ENCODE measurements around the gene PLPPR4. TPM values are rescaled to one million over a fixed set of nuclear protein-coding genes. Genes with fewer than 3 reads are reported as not detected.

PLPPR4 gene
- polyA plus RNA-seq, 1 of the 3 experiments (the other 2 are of a cell fraction): 0.61 TPM

- Histone ChIP-seq H3K4me3 (ENCODE audit: low read depth in 2 of 2, low read length in 1 of 2) (no peak overlapping the region), H3K9me3 (no peaks in the 10 kb centered on the region), H3K27ac (ENCODE audit: low read depth in 2 of 2, low read length in 1 of 2) (no peak overlapping the region), H3K36me3 (replicated peaks in 1 of 2; ENCODE audit: control insufficient read depth in 1 of 2, insufficient read depth in 2 of 2, low read length in 1 of 2) (no peaks in the 10 kb centered on the region), H2AFZ (ENCODE audit: low read depth) (no peak overlapping the region), H3K4me1 (ENCODE audit: control insufficient read depth in 1 of 2, insufficient read depth in 2 of 2, low read depth in 1 of 2, low read length in 1 of 2) (no peaks in the 10 kb centered on the region; a peak in 1 of 4 replicates), H3K9me2 (no peaks in the 10 kb centered on the region), H3F3A (replicated peaks; ENCODE audit: insufficient read depth) (no peaks in the 10 kb centered on the region), H3K79me2 (ENCODE audit: insufficient read depth) (no peaks in the 10 kb centered on the region), H4K20me1 (ENCODE audit: insufficient read depth) (no peaks in the 10 kb centered on the region), H3K27me3 (ENCODE audit: insufficient read depth) (no peaks in the 10 kb centered on the region), H3K4me2 (no peak overlapping the region), H3K9ac (no peak overlapping the region)
- no peak for DNase-seq
- CTCF ChIA-PET: no interaction called here
- TF ChIP-seq NFIC (IDR thresholded peaks at IDR 0.05; ENCODE audit: borderline replicate concordance) (no peak), TCF12 (IDR thresholded peaks at IDR 0.05) (no peak), USF1 (IDR thresholded peaks at IDR 0.05; ENCODE audit: borderline replicate concordance, low read depth) (no peak), RCOR1 (IDR thresholded peaks at IDR 0.05; ENCODE audit: low read length) (no peak), RFX5 (IDR thresholded peaks at IDR 0.05; ENCODE audit: low read length) (no peak), RAD21 (IDR thresholded peaks at IDR 0.05; ENCODE audit: low read length) (no peak), SIN3A (IDR thresholded peaks at IDR 0.05; ENCODE audit: borderline replicate concordance, low read depth, low read length) (no peak), GABPA (IDR thresholded peaks at IDR 0.05; ENCODE audit: low read depth) (no peak), REST (IDR thresholded peaks at IDR 0.05; ENCODE audit: low read depth, low read length) (no peak), MEF2A (IDR thresholded peaks at IDR 0.05; ENCODE audit: borderline replicate concordance, low read depth) (no peak)
- POLR2A ChIA-PET: no interaction called here
- 56% methylated on average over 2 of the region's 2 CpGs for WGBS (ENCODE audit: low lambda C conversion rate)
Measured at GRCh38 chr1:99352821-99353220, 88.5 kb downstream of the PLPPR4 start.

GRCh38 chr1:99358770-99359169 lies 94.5 kb downstream of the PLPPR4 start:
- no peaks in the 10 kb centered on the region for H3K9me3 ChIP-seq
- CTCF ChIA-PET: no interaction called here

More at GRCh38 chr1:99358770-99359169, 94.5 kb downstream of the PLPPR4 start:
- Histone ChIP-seq H3K79me2 (ENCODE audit: insufficient read depth) (no peaks in the 10 kb centered on the region), H3K27ac (ENCODE audit: low read depth in 2 of 2, low read length in 1 of 2) (no peak overlapping the region), H3K9ac (no peak overlapping the region), H4K20me1 (ENCODE audit: insufficient read depth) (no peaks in the 10 kb centered on the region), H3K4me2 (no peak overlapping the region), H2AFZ (ENCODE audit: low read depth) (no peak overlapping the region), H3K27me3 (ENCODE audit: insufficient read depth) (no peaks in the 10 kb centered on the region), H3K9me2 (no peaks in the 10 kb centered on the region), H3F3A (replicated peaks; ENCODE audit: insufficient read depth) (no peaks in the 10 kb centered on the region), H3K4me1 (ENCODE audit: control insufficient read depth in 1 of 2, insufficient read depth in 2 of 2, low read depth in 1 of 2, low read length in 1 of 2) (peaks cover 0 to 12% of the 10 kb centered on the region in 2 experiments; a peak in 2 of 4 replicates), H3K4me3 (ENCODE audit: low read depth in 2 of 2, low read length in 1 of 2) (no peak overlapping the region), H3K36me3 (replicated peaks in 1 of 2; ENCODE audit: control insufficient read depth in 1 of 2, insufficient read depth in 2 of 2, low read length in 1 of 2) (no peaks in the 10 kb centered on the region)
- POLR2A ChIA-PET: no interaction called here
- TF ChIP-seq USF2 (IDR thresholded peaks at IDR 0.05; ENCODE audit: borderline replicate concordance, low read depth, low read length): no peak
- no peak for DNase-seq
